ENCODE data around the gene SPEM2. TPM values are rescaled to one million over a fixed set of nuclear protein-coding genes. Genes with fewer than 3 reads are reported as not detected.

The SPEM2 gene
- total and polyA plus RNA-seq, 2 of the 8 experiments (the other 6 are each of a cell fraction or from before 2014, with no cell fraction given): 0.03 TPM; not detected in 1

- TF ChIP-seq BACH1 (IDR thresholded peaks at IDR 0.05; ENCODE audit: low read length) (no peak), POLR2AphosphoS5 (IDR thresholded peaks at IDR 0.05; ENCODE audit: low read depth, low read length) (no peak), JUN (IDR thresholded peaks at IDR 0.05; ENCODE audit: low read depth, low read length) (no peak), RFX5 (IDR thresholded peaks at IDR 0.05; ENCODE audit: borderline replicate concordance, low read depth, low read length) (no peak), KDM1A (IDR thresholded peaks at IDR 0.05; ENCODE audit: borderline replicate concordance, low read length) (no peak), SIN3A (conservative IDR thresholded peaks at IDR 0.05 in 1 of 2, IDR thresholded peaks at IDR 0.05 in 1 of 2; ENCODE audit: low read depth in 1 of 2, low read length in 2 of 2) (peak; percentile 28 to 50; a peak in 3 of 4 replicates), SUZ12 (IDR thresholded peaks at IDR 0.05; ENCODE audit: low read length) (no peak), BRCA1 (IDR thresholded peaks at IDR 0.05; ENCODE audit: low read depth, low read length) (no peak), KDM4A (IDR thresholded peaks at IDR 0.05; ENCODE audit: low read depth, low read length, severe bottlenecking) (no peak), CHD2 (IDR thresholded peaks at IDR 0.05; ENCODE audit: low read length) (no peak), SP1 (IDR thresholded peaks at IDR 0.05; ENCODE audit: low read depth, low read length) (0 out of 2 replicates have a peak, but pooled peaks have one; percentile 11), TAF1 (IDR thresholded peaks at IDR 0.05; ENCODE audit: low read depth, low read length) (no peak), POLR2A (IDR thresholded peaks at IDR 0.05; ENCODE audit: control extremely low read depth in 1 of 2, low read depth in 2 of 2, low read length in 2 of 2) (no peak), MAX (IDR thresholded peaks at IDR 0.05) (no peak), YY1 (IDR thresholded peaks at IDR 0.05; ENCODE audit: low read depth, low read length) (peak; percentile 56; the same call in 1 of the 2 replicates), GTF2F1 (IDR thresholded peaks at IDR 0.05; ENCODE audit: borderline replicate concordance, low read depth, low read length) (no peak), SRF (IDR thresholded peaks at IDR 0.05; ENCODE audit: low read depth, low read length) (no peak), TAF7 (optimal IDR thresholded peaks at IDR 0.05; ENCODE audit: borderline replicate concordance, low read depth, low read length) (peak; percentile 31)
These were observed 12.7 kb downstream of the SPEM2 start (continued) for GRCh38 chr17:7437950-7438614.

Measured in H1 (cell line).